Measurements from ENCODE around the gene ZCCHC2. TPM values are rescaled to one million over a fixed set of nuclear protein-coding genes. Genes with fewer than 3 reads are reported as not detected.

ZCCHC2 gene
- 16.6 TPM for total RNA-seq

GRCh38 chr18:62522504-62523254 is at the start of gene ZCCHC2:
Gene ZCCHC2, plus strand, starts transcription at chr18:62523025. Its CDS starts 400 bp downstream, at chr18:62523425.

Other genes with a start within 250 kb of the ZCCHC2 start
- gene TNFRSF11A, start 197.7 kb upstream of the ZCCHC2 start, total RNA-seq: 0.63 TPM
- gene PHLPP1, start 192.5 kb downstream of the ZCCHC2 start, total RNA-seq: 29.7 TPM